ENCODE results near the gene DCC.

Gene DCC

DNA sequence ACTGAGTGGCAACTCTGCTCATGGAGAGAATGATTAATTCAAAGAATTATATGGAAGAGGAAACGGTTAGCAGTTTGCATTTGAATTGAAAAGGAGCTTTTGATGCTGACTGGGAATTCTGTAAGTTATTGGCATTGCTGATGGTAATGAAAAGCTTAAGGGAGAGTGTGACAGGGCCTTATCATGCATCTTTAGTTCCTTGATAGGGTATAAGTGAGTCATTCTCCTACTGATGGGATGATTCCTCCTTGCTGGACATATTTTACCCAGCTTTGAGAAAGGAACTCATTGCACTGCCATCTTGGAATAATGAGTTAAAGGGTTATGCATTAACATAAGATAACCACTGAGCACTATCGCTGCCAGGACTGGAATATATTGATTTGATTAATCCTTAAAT lies 740.7 kb downstream of the DCC start:
- H3K27ac ChIP-seq, result no peak overlapping the region
- no peak for DNase-seq (ENCODE audit: low spot score)
- ChIA-PET CTCF (no interaction called here), POLR2A (ENCODE audit: low non-redundant PET) (no interaction called here)
- TF ChIP-seq, protein P1, sequence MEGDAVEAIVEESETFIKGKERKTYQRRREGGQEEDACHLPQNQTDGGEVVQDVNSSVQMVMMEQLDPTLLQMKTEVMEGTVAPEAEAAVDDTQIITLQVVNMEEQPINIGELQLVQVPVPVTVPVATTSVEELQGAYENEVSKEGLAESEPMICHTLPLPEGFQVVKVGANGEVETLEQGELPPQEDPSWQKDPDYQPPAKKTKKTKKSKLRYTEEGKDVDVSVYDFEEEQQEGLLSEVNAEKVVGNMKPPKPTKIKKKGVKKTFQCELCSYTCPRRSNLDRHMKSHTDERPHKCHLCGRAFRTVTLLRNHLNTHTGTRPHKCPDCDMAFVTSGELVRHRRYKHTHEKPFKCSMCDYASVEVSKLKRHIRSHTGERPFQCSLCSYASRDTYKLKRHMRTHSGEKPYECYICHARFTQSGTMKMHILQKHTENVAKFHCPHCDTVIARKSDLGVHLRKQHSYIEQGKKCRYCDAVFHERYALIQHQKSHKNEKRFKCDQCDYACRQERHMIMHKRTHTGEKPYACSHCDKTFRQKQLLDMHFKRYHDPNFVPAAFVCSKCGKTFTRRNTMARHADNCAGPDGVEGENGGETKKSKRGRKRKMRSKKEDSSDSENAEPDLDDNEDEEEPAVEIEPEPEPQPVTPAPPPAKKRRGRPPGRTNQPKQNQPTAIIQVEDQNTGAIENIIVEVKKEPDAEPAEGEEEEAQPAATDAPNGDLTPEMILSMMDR (conservative IDR thresholded peaks at IDR 0.05; ENCODE audit: low read depth), result no peak

DNA sequence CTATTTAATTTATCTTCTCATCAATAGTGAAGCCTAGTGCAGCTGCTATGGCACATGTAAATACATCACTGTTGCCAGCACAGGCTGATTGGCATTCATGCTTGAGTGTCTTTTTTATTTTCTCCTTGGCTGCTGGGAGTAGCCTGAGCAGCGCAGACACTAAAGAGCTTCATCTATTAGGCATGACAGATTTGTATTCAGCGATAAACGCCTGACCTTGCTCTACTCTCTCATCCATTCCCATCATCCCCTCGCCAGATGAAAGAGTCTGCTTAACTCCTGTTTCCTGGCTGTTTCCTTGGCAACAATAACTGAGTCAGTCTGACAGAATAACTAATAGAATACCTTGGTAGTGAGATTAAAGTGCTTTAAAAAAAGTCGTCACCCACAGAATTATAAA lies 753.6 kb downstream of the DCC start:
- no peak for DNase-seq (ENCODE audit: low spot score)
- TF ChIP-seq, protein P1 (conservative IDR thresholded peaks at IDR 0.05; ENCODE audit: low read depth), result no peak
- no peak overlapping the region for H3K27ac ChIP-seq
- POLR2A ChIA-PET (ENCODE audit: low non-redundant PET), result no interaction called here
- CTCF ChIA-PET, result interaction anchor here (0.6 kb wide), 1 partner anchor 826 kb away, joined by 3 read pairs; no protein-coding TSS in a partner anchor

DNA sequence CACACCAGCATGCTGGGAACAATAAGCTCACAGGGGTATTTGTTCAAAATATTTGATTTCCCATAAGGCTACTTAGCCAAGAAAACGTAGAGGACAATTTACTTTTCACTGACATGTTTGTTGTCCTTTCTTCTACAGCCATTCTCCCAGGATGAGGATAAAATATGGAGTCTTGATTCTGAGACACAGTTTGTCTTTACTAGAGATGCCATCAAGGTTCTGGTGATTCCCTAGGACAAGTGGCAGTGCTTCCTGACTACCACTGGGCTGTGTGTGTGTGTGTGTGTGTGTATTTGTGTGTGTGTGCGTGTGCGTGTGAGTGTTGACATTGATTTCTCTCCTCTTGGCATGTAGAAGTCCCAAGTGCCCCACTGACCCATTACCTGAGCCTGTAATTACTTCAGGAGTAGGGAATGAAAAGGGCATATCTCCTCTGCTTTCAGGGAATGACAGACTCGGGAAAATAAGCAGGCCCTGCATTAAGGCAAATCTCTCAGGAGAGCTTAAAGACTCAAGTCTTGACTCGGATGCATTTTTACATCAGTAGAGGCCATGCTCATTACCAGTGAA lies 761.6 kb downstream of the DCC start:
- no peak overlapping the region for H3K27ac ChIP-seq
- DNase-seq (ENCODE audit: low spot score), result no peak
- ChIA-PET POLR2A (ENCODE audit: low non-redundant PET) (no interaction called here), CTCF (no interaction called here)
- TF ChIP-seq, protein P1 (conservative IDR thresholded peaks at IDR 0.05; ENCODE audit: low read depth), result no peak

DNA sequence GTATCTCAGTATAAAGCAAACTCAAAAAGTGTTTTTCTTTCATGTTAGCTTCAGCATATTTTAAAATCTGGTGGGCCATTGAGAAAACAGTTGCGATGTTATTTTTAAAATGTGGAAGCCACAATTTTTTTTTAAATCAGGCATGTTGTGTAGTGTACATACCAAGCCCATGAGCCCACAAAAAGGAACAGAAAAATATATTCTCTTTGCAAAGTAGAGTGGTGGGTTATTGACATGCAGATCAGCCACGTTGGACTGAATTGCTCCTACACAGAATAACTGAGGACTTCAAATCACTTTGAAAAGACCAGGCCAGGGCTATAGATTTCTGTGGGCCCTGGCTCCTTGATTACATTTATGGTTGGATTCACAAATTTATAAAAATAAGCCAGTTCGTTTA lies 774.4 kb downstream of the DCC start:
- TF ChIP-seq, protein P1 (conservative IDR thresholded peaks at IDR 0.05; ENCODE audit: low read depth), result no peak
- H3K27ac ChIP-seq, result no peak overlapping the region
- CTCF ChIA-PET, result no interaction called here
- DNase-seq (ENCODE audit: low spot score), result no peak
- POLR2A ChIA-PET (ENCODE audit: low non-redundant PET), result no interaction called here

DNA sequence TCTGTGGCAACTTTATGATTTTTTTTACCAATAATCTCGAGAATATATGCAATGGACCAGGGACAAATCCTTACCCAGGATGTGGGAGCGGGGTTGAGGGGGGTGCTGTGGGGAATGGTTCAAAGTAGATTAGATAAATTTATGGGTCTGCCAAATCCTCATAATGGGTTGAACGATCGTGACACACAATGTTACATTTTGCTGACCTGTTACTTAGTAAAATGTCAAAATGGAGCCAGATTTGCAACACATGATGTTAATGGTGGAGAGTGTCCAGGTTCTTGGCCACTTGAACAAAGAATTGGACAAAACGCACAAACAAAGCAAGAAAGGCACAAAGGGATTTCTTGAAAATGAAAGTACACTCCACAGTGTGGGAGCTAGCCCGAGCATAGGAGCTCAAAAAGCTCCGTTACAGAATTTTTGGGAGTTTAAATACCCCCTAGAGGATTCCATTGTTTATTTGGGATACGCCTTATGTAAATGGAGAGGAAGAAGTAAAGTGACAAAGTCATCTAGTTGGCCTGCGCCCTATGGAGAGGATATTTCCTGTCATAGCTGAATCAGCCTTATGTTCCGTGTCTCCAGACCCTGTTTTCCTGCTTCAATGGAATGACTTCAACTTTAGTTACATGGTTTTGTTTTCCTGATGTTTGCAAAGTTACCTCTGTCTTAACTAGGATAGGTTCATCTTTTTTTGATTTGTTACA lies 776.0 kb downstream of the DCC start:
- CTCF ChIA-PET, result no interaction called here
- no peak for DNase-seq (ENCODE audit: low spot score)
- TF ChIP-seq, protein P1 (conservative IDR thresholded peaks at IDR 0.05; ENCODE audit: low read depth), result no peak
- POLR2A ChIA-PET (ENCODE audit: low non-redundant PET), result no interaction called here
- H3K27ac ChIP-seq, result no peak overlapping the region

DNA sequence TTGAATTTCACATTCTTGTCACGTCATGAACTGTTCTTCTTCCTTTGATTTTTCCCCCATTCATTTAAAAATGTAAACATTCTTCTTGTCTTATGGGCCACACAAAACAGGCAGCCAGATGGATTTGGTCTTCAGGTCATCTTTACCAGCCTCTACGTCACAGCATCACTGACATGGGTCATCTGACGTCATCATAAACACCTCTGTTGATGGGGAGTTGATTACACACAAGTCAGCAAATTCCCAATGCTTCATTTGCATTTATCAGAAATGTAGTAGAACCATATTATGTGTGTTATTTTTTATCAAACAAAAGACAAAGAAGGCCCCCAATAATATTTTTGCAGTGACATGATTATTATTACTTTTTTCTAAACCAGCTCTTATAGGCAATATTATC lies 777.9 kb downstream of the DCC start:
- CTCF ChIA-PET, result no interaction called here
- no peak for DNase-seq (ENCODE audit: low spot score)
- TF ChIP-seq, protein P1 (conservative IDR thresholded peaks at IDR 0.05; ENCODE audit: low read depth), result no peak
- H3K27ac ChIP-seq, result no peak overlapping the region
- POLR2A ChIA-PET (ENCODE audit: low non-redundant PET), result no interaction called here

Data from RWPE1 (cell line).